ENCODE data around the gene ADCY2.

ADCY2 gene

GRCh38 chr5:7848296-7848695 lies 452.4 kb downstream of the ADCY2 start:
- peaks cover 2% of the 10 kb centered on the region for H3K4me1 ChIP-seq (ENCODE audit: control insufficient read depth, insufficient read depth, low read length, poor library complexity, severe bottlenecking)
- no peak overlapping the region for H3K27ac ChIP-seq (ENCODE audit: low read depth, low read length, severe bottlenecking)
- H3K36me3 ChIP-seq (ENCODE audit: control insufficient read depth, insufficient read depth, low read length) = no peaks in the 10 kb centered on the region
- H3K9me3 ChIP-seq (ENCODE audit: control insufficient read depth, low read length) = no peaks in the 10 kb centered on the region
- H3K4me3 ChIP-seq (ENCODE audit: extremely low read depth, insufficient read depth, low read length, poor library complexity, severe bottlenecking) = no peak overlapping the region
- 95 to 100% methylated on average over 2 of the region's 2 CpGs for WGBS, 2 experiments (ENCODE audit: insufficient coverage in 2 of 2)

GRCh38 chr5:7849681-7850394 lies 453.9 kb downstream of the ADCY2 start:
- Histone ChIP-seq H3K36me3 (ENCODE audit: control insufficient read depth, insufficient read depth, low read length) (no peaks in the 10 kb centered on the region), H3K4me3 (ENCODE audit: extremely low read depth, insufficient read depth, low read length, poor library complexity, severe bottlenecking) (peak overlapping the region; percentile 47), H3K27ac (ENCODE audit: low read depth, low read length, severe bottlenecking) (no peak overlapping the region), H3K9me3 (ENCODE audit: control insufficient read depth, low read length) (no peaks in the 10 kb centered on the region), H3K4me1 (ENCODE audit: control insufficient read depth, insufficient read depth, low read length, poor library complexity, severe bottlenecking) (peaks cover 2% of the 10 kb centered on the region)
- WGBS, 2 experiments (ENCODE audit: insufficient coverage in 2 of 2) = 1 to 3% methylated on average over 34 to 41 of the region's 44 CpGs

- peak within 1 kb of the TSS; percentile 47 for H3K4me3 ChIP-seq (ENCODE audit: extremely low read depth, insufficient read depth, low read length, poor library complexity, severe bottlenecking)
- H3K4me1 ChIP-seq (ENCODE audit: control insufficient read depth, insufficient read depth, low read length, poor library complexity, severe bottlenecking) = peaks cover 2% of the 10 kb centered on the region
- peak within 1 kb of the TSS; percentile 84 for H3K27ac ChIP-seq (ENCODE audit: low read depth, low read length, severe bottlenecking)
- WGBS, 2 experiments (ENCODE audit: insufficient coverage in 2 of 2) = 1% methylated on average over 42 to 47 of the region's 76 CpGs
- no peaks in the 10 kb centered on the region for H3K36me3 ChIP-seq (ENCODE audit: control insufficient read depth, insufficient read depth, low read length)
- H3K9me3 ChIP-seq (ENCODE audit: control insufficient read depth, low read length) = no peaks in the 10 kb centered on the region
Measured at GRCh38 chr5:7850395-7851239, 454.7 kb downstream of the ADCY2 start, which contains the start of gene CFAP90. Gene CFAP90 (minus strand): TSS chr5:7851133. CDS start chr5:7851021, 112 bp downstream.

- 58 to 86% methylated on average over 8 to 15 of the region's 16 CpGs for WGBS, 2 experiments (ENCODE audit: insufficient coverage in 2 of 2)
- Histone ChIP-seq H3K4me3 (ENCODE audit: extremely low read depth, insufficient read depth, low read length, poor library complexity, severe bottlenecking) (peak overlapping the region; percentile 47), H3K4me1 (ENCODE audit: control insufficient read depth, insufficient read depth, low read length, poor library complexity, severe bottlenecking) (peaks cover 2% of the 10 kb centered on the region), H3K36me3 (ENCODE audit: control insufficient read depth, insufficient read depth, low read length) (no peaks in the 10 kb centered on the region), H3K9me3 (ENCODE audit: control insufficient read depth, low read length) (no peaks in the 10 kb centered on the region), H3K27ac (ENCODE audit: low read depth, low read length, severe bottlenecking) (peak overlapping the region; percentile 84)
Measured at GRCh38 chr5:7851240-7851592, 455.3 kb downstream of the ADCY2 start.

GRCh38 chr5:7851617-7852289 lies 455.8 kb downstream of the ADCY2 start:
- Histone ChIP-seq H3K36me3 (ENCODE audit: control insufficient read depth, insufficient read depth, low read length) (no peaks in the 10 kb centered on the region), H3K27ac (ENCODE audit: low read depth, low read length, severe bottlenecking) (no peak overlapping the region), H3K9me3 (ENCODE audit: control insufficient read depth, low read length) (no peaks in the 10 kb centered on the region), H3K4me3 (ENCODE audit: extremely low read depth, insufficient read depth, low read length, poor library complexity, severe bottlenecking) (peak overlapping the region; percentile 47), H3K4me1 (ENCODE audit: control insufficient read depth, insufficient read depth, low read length, poor library complexity, severe bottlenecking) (peaks cover 2% of the 10 kb centered on the region)
- 91 to 96% methylated on average over 3 to 5 of the region's 8 CpGs for WGBS, 2 experiments (ENCODE audit: insufficient coverage in 2 of 2)

- no CpG with 5 or more reads among the region's 1 CpG for WGBS, 2 experiments (ENCODE audit: insufficient coverage in 2 of 2)
- no peaks in the 10 kb centered on the region for H3K36me3 ChIP-seq (ENCODE audit: control insufficient read depth, insufficient read depth, low read length)
Measured at GRCh38 chr5:7852542-7852941, 456.6 kb downstream of the ADCY2 start.

GRCh38 chr5:7852988-7853387 lies 457.1 kb downstream of the ADCY2 start:
- no peaks in the 10 kb centered on the region for H3K9me3 ChIP-seq (ENCODE audit: control insufficient read depth, low read length)
- H3K36me3 ChIP-seq (ENCODE audit: control insufficient read depth, insufficient read depth, low read length) = no peaks in the 10 kb centered on the region
- H3K27ac ChIP-seq (ENCODE audit: low read depth, low read length, severe bottlenecking) = no peak overlapping the region
- H3K4me1 ChIP-seq (ENCODE audit: control insufficient read depth, insufficient read depth, low read length, poor library complexity, severe bottlenecking) = peaks cover 2% of the 10 kb centered on the region
- H3K4me3 ChIP-seq (ENCODE audit: extremely low read depth, insufficient read depth, low read length, poor library complexity, severe bottlenecking) = no peak overlapping the region
- 43 to 89% methylated on average over 1 of the region's 2 CpGs for WGBS, 2 experiments (ENCODE audit: insufficient coverage in 2 of 2)

More at GRCh38 chr5:7852542-7852941, 456.6 kb downstream of the ADCY2 start:
- H3K27ac ChIP-seq (ENCODE audit: low read depth, low read length, severe bottlenecking) = no peak overlapping the region
- H3K4me3 ChIP-seq (ENCODE audit: extremely low read depth, insufficient read depth, low read length, poor library complexity, severe bottlenecking) = no peak overlapping the region
- H3K4me1 ChIP-seq (ENCODE audit: control insufficient read depth, insufficient read depth, low read length, poor library complexity, severe bottlenecking) = peaks cover 2% of the 10 kb centered on the region
- H3K9me3 ChIP-seq (ENCODE audit: control insufficient read depth, low read length) = no peaks in the 10 kb centered on the region

- H3K27ac ChIP-seq (ENCODE audit: low read depth, low read length, severe bottlenecking) = no peak overlapping the region
- H3K4me1 ChIP-seq (ENCODE audit: control insufficient read depth, insufficient read depth, low read length, poor library complexity, severe bottlenecking) = peaks cover 9% of the 10 kb centered on the region
- WGBS, 2 experiments (ENCODE audit: insufficient coverage in 2 of 2) = 67 to 83% methylated on average over 1 to 2 of the region's 3 CpGs
- no peak overlapping the region for H3K4me3 ChIP-seq (ENCODE audit: extremely low read depth, insufficient read depth, low read length, poor library complexity, severe bottlenecking)
- H3K36me3 ChIP-seq (ENCODE audit: control insufficient read depth, insufficient read depth, low read length) = peaks cover 10% of the 10 kb centered on the region
- H3K9me3 ChIP-seq (ENCODE audit: control insufficient read depth, low read length) = no peaks in the 10 kb centered on the region
Measured at GRCh38 chr5:7855611-7856010, 459.7 kb downstream of the ADCY2 start.

GRCh38 chr5:7856855-7857254 lies 460.9 kb downstream of the ADCY2 start:
- H3K27ac ChIP-seq (ENCODE audit: low read depth, low read length, severe bottlenecking) = no peak overlapping the region
- no peaks in the 10 kb centered on the region for H3K9me3 ChIP-seq (ENCODE audit: control insufficient read depth, low read length)
- WGBS, 2 experiments (ENCODE audit: insufficient coverage in 2 of 2) = 80% methylated on average over 2 of the region's 2 CpGs; no CpG with 5 or more reads in 1 of the 2 experiments
- H3K4me3 ChIP-seq (ENCODE audit: extremely low read depth, insufficient read depth, low read length, poor library complexity, severe bottlenecking) = no peak overlapping the region
- peaks cover 18% of the 10 kb centered on the region for H3K36me3 ChIP-seq (ENCODE audit: control insufficient read depth, insufficient read depth, low read length)
- peaks cover 6% of the 10 kb centered on the region for H3K4me1 ChIP-seq (ENCODE audit: control insufficient read depth, insufficient read depth, low read length, poor library complexity, severe bottlenecking)

GRCh38 chr5:7857361-7857760 lies 461.4 kb downstream of the ADCY2 start:
- WGBS, 2 experiments (ENCODE audit: insufficient coverage in 2 of 2) = 80 to 86% methylated on average over 5 of the region's 5 CpGs
- Histone ChIP-seq H3K4me3 (ENCODE audit: extremely low read depth, insufficient read depth, low read length, poor library complexity, severe bottlenecking) (no peak overlapping the region), H3K9me3 (ENCODE audit: control insufficient read depth, low read length) (no peaks in the 10 kb centered on the region), H3K36me3 (ENCODE audit: control insufficient read depth, insufficient read depth, low read length) (peaks cover 23% of the 10 kb centered on the region), H3K4me1 (ENCODE audit: control insufficient read depth, insufficient read depth, low read length, poor library complexity, severe bottlenecking) (peaks cover 6% of the 10 kb centered on the region), H3K27ac (ENCODE audit: low read depth, low read length, severe bottlenecking) (no peak overlapping the region)

Data from mesodermal cell (in vitro differentiated cells).